ENCODE data around the gene CTTN. TPM values are rescaled to one million over a fixed set of nuclear protein-coding genes. Genes with fewer than 3 reads are reported as not detected.

CTTN gene
- total and polyA plus RNA-seq, 9 of the 15 experiments (the other 6 are each of a cell fraction or from before 2014, with no cell fraction given): 9.9 to 158 (median 99.7) TPM

- Histone ChIP-seq H3K9me1 (ENCODE audit: control insufficient read depth, insufficient read depth, low read length) (no peaks in the 10 kb centered on the region), H3K4me1 (replicated peaks in 1 of 2; ENCODE audit: control insufficient read depth in 2 of 2, insufficient read depth in 2 of 2, low read length in 2 of 2) (peaks cover 0 to 3% of the 10 kb centered on the region in 2 experiments; a peak in 2 of 5 replicates), H3K27ac (ENCODE audit: extremely low read depth, low read depth, low read length) (no peak overlapping the region), H3K9me3 (replicated peaks; ENCODE audit: control insufficient read depth, insufficient read depth, low read depth, low read length) (no peaks in the 10 kb centered on the region), H3K9ac (ENCODE audit: insufficient read depth in 1 of 2, low read depth in 2 of 2, low read length in 2 of 2) (no peak overlapping the region), H3K4me3 (no peak overlapping the region), H2AFZ (ENCODE audit: low read depth, low read length) (no peak overlapping the region), H3K36me3 (ENCODE audit: control insufficient read depth, insufficient read depth, low read length) (no peaks in the 10 kb centered on the region), H3K4me2 (ENCODE audit: insufficient read depth, low read length) (no peak overlapping the region), H4K20me1 (replicated peaks; ENCODE audit: control insufficient read depth, insufficient read depth, low read length) (peaks cover 4% of the 10 kb centered on the region; the same call in 1 of the 2 replicates), H3K79me2 (ENCODE audit: control insufficient read depth, insufficient read depth, low read length) (no peaks in the 10 kb centered on the region), H3K27me3 (ENCODE audit: control insufficient read depth in 2 of 2, insufficient read depth in 2 of 2, low read length in 2 of 2) (peaks cover 7 to 42% of the 10 kb centered on the region in 2 experiments; a peak in 3 of 5 replicates)
- CTCF ChIA-PET (ENCODE audit: low intra/inter-chr PET ratio): interaction anchor here (0.6 to 1.8 kb wide), 6 partner anchors 11 to 785 kb away, joined by 3 to 7 read pairs (median 3); no protein-coding TSS in a partner anchor
- in situ Hi-C loops (cut with MboI) (no loop called here), intact Hi-C loops (cut with micrococcal nuclease) (loop anchor here (10.0 kb wide), 1 partner anchor 556 kb away; no protein-coding TSS in a partner anchor)
- FAIRE-seq: peak; percentile 90
- ATAC-seq: peak; percentile 94
- under 1% methylated on average over 7 of the region's 7 CpGs for WGBS (ENCODE audit: insufficient coverage, low coverage, missing lambda C conversion rate)
- POLR2A ChIA-PET: no interaction called here
- DNase-seq (ENCODE audit: extremely low read depth in 1 of 4, low spot score in 3 of 4): peak; percentile 80 to 90 (median 88)
- no TSS peak for BruUV-seq (replicated peaks)
- TF ChIP-seq SMC3 (conservative IDR thresholded peaks at IDR 0.05; ENCODE audit: insufficient read depth, low read depth, low read length) (0 out of 2 replicates have a peak, but pooled peaks have one; percentile 34), KLF13 (tag; IDR thresholded peaks at IDR 0.05; ENCODE audit: borderline replicate concordance, low read depth) (peak; percentile 31; the same call in 1 of the 2 replicates), ZKSCAN1 (IDR thresholded peaks at IDR 0.05; ENCODE audit: low read depth, low read length) (peak; percentile 97), RAD21 (CRISPR knock-in tag; conservative IDR thresholded peaks at IDR 0.05 in 1 of 2, IDR thresholded peaks at IDR 0.05 in 1 of 2) (peak; percentile 60 to 73), FOS (IDR thresholded peaks at IDR 0.05; ENCODE audit: extremely low read depth, insufficient read length) (no peak)
- TF ChIP-seq, protein P1, sequence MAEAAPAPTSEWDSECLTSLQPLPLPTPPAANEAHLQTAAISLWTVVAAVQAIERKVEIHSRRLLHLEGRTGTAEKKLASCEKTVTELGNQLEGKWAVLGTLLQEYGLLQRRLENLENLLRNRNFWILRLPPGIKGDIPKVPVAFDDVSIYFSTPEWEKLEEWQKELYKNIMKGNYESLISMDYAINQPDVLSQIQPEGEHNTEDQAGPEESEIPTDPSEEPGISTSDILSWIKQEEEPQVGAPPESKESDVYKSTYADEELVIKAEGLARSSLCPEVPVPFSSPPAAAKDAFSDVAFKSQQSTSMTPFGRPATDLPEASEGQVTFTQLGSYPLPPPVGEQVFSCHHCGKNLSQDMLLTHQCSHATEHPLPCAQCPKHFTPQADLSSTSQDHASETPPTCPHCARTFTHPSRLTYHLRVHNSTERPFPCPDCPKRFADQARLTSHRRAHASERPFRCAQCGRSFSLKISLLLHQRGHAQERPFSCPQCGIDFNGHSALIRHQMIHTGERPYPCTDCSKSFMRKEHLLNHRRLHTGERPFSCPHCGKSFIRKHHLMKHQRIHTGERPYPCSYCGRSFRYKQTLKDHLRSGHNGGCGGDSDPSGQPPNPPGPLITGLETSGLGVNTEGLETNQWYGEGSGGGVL (CRISPR knock-in tag; IDR thresholded peaks at IDR 0.05): no peak
- TF ChIP-seq, protein P2, sequence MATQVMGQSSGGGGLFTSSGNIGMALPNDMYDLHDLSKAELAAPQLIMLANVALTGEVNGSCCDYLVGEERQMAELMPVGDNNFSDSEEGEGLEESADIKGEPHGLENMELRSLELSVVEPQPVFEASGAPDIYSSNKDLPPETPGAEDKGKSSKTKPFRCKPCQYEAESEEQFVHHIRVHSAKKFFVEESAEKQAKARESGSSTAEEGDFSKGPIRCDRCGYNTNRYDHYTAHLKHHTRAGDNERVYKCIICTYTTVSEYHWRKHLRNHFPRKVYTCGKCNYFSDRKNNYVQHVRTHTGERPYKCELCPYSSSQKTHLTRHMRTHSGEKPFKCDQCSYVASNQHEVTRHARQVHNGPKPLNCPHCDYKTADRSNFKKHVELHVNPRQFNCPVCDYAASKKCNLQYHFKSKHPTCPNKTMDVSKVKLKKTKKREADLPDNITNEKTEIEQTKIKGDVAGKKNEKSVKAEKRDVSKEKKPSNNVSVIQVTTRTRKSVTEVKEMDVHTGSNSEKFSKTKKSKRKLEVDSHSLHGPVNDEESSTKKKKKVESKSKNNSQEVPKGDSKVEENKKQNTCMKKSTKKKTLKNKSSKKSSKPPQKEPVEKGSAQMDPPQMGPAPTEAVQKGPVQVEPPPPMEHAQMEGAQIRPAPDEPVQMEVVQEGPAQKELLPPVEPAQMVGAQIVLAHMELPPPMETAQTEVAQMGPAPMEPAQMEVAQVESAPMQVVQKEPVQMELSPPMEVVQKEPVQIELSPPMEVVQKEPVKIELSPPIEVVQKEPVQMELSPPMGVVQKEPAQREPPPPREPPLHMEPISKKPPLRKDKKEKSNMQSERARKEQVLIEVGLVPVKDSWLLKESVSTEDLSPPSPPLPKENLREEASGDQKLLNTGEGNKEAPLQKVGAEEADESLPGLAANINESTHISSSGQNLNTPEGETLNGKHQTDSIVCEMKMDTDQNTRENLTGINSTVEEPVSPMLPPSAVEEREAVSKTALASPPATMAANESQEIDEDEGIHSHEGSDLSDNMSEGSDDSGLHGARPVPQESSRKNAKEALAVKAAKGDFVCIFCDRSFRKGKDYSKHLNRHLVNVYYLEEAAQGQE (IDR thresholded peaks at IDR 0.05; ENCODE audit: borderline replicate concordance): peak; percentile 41; the same call in 1 of the 2 replicates
- TF ChIP-seq, protein P2 (CRISPR knock-in tag; IDR thresholded peaks at IDR 0.05; ENCODE audit: low read depth): no peak
- TF ChIP-seq, protein P3, sequence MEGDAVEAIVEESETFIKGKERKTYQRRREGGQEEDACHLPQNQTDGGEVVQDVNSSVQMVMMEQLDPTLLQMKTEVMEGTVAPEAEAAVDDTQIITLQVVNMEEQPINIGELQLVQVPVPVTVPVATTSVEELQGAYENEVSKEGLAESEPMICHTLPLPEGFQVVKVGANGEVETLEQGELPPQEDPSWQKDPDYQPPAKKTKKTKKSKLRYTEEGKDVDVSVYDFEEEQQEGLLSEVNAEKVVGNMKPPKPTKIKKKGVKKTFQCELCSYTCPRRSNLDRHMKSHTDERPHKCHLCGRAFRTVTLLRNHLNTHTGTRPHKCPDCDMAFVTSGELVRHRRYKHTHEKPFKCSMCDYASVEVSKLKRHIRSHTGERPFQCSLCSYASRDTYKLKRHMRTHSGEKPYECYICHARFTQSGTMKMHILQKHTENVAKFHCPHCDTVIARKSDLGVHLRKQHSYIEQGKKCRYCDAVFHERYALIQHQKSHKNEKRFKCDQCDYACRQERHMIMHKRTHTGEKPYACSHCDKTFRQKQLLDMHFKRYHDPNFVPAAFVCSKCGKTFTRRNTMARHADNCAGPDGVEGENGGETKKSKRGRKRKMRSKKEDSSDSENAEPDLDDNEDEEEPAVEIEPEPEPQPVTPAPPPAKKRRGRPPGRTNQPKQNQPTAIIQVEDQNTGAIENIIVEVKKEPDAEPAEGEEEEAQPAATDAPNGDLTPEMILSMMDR (IDR thresholded peaks at IDR 0.05 in 2 of 3, conservative IDR thresholded peaks at IDR 0.05 in 1 of 3; ENCODE audit: insufficient read depth in 2 of 3, low read depth in 1 of 3, low read length in 3 of 3): peak; percentile 71 to 92 (median 90)
Measured at GRCh38 chr11:70471254-70471653, 72.9 kb downstream of the CTTN start.

All from K562 (cell line).